Hematopoietic multipotent progenitor cell (in vitro differentiated cells): Measurements from ENCODE around the gene DENND11. TPM values are rescaled to one million over a fixed set of nuclear protein-coding genes. Genes with fewer than 3 reads are reported as not detected.

Source experiments
- DNase-seq, 3 donors: peaks; one replicate each; pipeline ENCODE4 v3.0.0-alpha.2; 2011 to 2015; ENCODE audit warnings: low read depth in 2 of 3, low spot score in 2 of 3
- total RNA-seq: library from RNA; depleted of rRNA; stranded (reverse); fragments of >200 nt; gene quantifications from one replicate; pipeline ENCODE4 v1.2.3, GENCODE V29; 2012

Gene DENND11
- total RNA-seq, 1 donor: 45.8 TPM

- DNase-seq: no peak
Observed at GRCh38 chr7:141686074-141686473, 15.9 kb downstream of the DENND11 start.

GRCh38 chr7:141685285-141686023, 16.5 kb downstream of the DENND11 start:
- DNase-seq: no peak

DNA sequence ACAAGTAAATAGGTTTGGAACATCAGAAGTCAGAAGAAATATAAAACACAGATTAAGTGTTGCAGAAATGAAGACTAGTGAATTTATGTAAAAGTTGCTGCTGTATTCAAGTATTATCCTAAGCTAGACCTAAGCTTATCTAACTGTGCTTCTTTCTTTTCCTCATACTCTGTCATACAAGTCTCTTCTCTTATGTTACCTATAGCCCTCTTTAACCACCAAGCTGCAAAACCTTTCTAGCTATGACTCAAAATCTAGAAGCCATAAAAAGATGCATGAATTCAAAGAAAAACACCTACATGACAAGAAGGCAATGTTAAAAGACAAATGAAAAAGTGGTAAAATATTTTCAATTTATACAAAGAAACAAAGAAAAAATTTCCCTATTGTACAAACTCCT, 23.0 kb downstream of the DENND11 start:
- DNase-seq: no peak

- peak in 2 of 3 donors; percentile 50 to 76 for DNase-seq
Observed at GRCh38 chr7:141676618-141677017, 25.3 kb downstream of the DENND11 start.

DNA sequence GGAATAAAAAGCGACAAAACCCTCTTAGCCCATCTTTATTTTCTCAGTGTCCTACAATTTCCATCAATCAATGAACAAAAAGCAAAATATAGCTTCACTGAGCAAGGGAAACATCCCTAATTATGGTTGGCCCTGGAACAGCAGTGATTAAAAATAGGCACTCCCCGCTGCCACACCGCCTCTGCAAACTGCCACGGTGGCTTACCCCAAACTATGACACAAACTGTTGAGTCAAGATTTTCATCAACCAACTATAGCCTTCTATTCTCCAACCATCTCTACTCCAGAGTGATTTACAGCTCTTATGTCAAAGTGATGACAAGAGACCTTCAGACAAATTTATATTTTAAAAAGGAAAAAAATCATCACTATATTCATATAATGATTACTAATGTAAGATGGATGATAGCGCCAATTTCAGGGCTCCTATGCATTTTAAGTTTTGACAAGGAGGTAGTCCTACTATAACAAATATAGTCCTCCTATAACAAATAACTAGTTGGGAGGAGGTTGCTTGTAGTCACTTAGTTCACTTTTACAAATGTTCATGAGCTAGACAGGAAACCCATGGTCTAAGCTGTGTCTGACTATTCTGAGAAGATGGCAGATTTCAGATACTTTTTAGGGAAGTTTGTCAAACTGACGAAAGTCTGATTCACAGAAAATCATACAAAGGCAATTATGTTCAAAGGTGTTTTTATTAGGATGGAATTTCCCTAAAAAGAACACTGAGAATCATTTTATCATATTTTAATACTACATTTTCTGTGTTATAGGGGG, 26.3 kb downstream of the DENND11 start:
- peak in 2 of 3 donors; percentile 63 to 72 for DNase-seq

DNA sequence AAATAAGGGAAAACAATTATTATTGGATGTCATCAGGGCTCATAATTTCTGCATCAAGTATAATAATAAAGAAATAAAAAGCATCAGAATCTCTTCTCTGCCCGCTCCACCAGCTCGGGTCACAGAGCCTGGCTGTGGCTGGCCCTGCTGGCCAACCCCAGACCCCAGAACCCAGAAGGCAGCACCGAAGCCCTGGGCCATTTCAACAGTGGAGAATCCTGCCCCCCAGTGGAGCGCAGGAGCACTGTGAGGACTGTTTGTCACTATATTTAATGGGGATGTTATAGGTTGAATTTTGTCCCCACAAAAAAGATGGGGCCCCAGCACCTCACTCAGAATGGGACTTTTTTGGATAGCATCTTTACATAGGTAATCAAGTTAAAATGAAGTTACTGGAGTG, 27.3 kb downstream of the DENND11 start:
- peak in 1 of 3 donors; percentile 22 for DNase-seq

- DNase-seq: no peak
Observed at GRCh38 chr7:141674171-141674671, 27.7 kb downstream of the DENND11 start.

- no peak for DNase-seq
Observed at GRCh38 chr7:141673346-141673745, 28.6 kb downstream of the DENND11 start.

- no peak for DNase-seq
Observed at GRCh38 chr7:141671705-141672496, 30.1 kb downstream of the DENND11 start.

- no peak for DNase-seq
Observed at GRCh38 chr7:141668853-141669252, 33.1 kb downstream of the DENND11 start.

GRCh38 chr7:141666071-141666470, 35.9 kb downstream of the DENND11 start:
- DNase-seq: no peak

DNA sequence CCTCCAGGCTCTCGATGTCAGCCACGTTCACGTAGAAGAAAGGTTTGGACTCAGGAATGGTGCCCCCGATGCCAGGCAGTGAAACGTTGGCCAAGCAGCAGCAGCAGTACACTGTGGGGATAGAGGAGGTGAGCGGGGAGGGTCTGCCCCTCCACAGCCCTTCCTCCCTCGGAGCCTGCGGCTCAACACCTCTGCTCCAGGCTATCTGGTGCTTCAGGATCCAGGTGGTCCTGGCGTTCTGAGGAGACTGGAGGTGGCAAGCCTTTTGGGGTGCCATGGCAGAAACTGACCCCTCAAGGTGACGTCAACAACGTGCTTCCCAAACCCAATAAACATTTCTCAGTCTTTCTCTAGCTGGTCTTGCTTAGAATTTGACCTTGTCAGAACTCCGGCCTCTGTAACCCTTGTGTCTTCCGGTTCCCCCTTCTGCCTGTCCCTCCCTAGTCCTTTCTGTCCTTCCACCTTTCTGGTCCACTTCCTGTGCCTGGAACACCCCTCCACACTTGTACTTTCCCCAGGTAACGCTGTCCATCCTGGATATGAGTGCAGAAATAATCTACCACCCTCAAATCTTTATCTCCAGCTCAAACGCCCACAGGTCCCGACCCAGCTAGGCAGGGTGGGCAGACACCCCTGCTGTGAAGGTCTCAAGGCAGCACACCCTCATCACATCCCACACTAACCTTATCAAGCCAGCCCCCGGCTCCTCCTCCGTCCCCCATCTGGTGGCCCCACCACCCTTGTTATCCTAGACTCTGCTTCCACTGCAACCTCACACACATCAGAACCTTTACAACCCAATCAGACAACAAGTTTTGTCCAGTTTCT, 36.5 kb downstream of the DENND11 start:
- DNase-seq: no peak

GRCh38 chr7:141664450-141664849, 37.5 kb downstream of the DENND11 start:
- DNase-seq: no peak

GRCh38 chr7:141663081-141663849, 38.7 kb downstream of the DENND11 start:
- DNase-seq: peak in 2 of 3 donors; percentile 28 to 47

DNA sequence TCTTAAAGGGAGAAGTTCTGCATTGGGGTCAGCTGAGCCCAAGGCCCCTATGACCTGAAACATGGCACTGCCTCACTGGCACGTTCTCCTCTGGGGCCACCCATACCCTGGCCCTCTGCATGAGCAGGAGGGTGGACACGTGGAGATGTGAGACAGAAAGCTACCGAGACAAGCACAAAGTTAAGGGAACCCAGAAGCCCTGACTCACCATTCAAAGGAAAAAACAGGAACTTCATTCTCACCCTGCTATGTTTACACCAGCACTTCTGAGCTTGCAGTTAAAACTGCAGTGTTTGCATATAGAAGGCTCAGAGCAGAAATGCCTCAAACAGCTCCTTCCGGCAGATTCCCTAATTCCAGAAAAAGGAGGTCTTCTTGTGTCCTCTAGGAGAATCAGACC, 41.7 kb downstream of the DENND11 start:
- DNase-seq: peak in 2 of 3 donors; percentile 69 to 72

- no peak for DNase-seq
Observed at GRCh38 chr7:141659501-141659900, 42.5 kb downstream of the DENND11 start.

DNA sequence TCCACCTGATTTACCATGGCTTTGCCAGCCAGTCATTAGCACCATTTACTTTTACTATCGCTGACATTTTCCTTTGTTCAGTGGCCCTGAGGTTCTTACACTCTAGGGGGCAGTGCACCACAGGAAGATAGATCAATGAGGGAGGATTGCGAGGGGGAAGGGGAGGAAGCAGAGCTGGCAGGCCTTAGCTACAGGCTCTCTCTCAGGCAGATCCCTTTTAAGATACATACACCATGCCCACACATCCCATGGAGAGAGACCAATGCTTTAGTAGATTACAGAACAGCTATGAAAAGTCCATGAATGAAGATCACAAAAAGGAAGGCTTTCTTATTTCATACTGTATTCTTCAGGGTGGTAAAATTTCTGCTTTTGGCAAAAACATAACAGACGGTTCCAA, 47.4 kb downstream of the DENND11 start:
- peak; percentile 19 to 92 (median 81) for DNase-seq

DNA sequence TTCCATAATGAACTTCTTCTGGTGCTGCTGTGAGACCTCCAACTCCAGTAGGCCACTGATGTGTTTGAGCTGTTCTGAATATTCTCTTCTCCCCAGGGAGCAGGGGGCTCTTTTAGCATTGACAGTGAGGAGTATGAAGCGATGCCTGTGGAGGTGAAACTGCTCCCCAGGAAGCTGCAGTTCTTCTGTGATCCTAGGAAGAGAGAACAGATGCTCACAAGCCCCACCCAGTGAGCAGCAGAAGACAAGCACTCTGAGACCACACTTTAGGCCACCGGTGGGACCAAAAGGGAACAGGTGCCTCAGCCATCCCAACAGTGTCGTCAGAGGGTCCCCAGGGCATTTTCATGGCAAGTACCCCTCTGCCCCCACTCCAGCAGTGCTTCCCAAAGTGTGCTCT, 49.3 kb downstream of the DENND11 start:
- DNase-seq: no peak
